Activated T-cell treated with anti-CD3 and anti-CD28 coated beads for 4 hours (primary cell): Measurements from ENCODE around the gene SAMSN1.

Experiments
- DNase-seq: peaks from one replicate; pipeline ENCODE4 v3.0.0-alpha.2; 2020

SAMSN1 gene

DNA sequence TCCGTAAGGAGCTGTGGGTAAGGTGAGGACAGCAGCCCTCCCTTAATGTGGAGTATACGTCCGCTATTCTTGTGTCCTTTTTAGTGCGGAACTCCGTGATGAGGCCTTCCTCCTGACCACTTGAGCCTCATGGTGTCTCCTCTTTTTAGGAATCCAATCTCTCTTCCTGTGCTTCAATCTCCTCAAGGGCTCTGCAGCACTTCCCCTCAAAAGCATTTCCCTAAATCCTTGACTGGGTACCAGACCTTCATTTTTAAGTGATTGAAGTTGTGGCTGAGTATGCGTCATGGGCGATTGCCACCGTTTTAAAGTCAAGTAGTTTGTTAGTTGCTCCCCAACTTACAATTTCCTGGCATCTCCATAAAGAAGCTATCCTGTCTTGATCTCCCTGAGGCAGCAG is 62.8 kb downstream of the SAMSN1 start:
- DNase-seq = no peak

DNA sequence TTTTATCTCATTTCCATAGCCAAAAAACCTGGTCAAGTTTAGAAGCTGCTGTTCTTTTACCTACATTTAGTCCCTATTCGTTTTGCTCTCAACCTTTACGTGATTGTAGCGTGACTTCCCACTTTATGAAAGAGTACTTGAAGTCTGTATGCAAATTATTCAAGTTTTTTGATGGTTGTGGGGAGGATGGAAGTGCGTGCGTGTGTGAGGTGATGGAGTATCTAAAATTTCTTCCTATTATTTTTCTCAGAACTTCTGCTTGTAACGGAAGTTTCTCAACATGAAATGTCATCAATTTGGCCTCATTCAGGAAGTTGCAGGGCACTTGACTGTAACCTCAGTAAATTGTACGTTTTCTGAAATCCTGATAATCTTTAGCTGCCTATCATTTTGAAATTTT is 64.0 kb downstream of the SAMSN1 start:
- no peak for DNase-seq

DNA sequence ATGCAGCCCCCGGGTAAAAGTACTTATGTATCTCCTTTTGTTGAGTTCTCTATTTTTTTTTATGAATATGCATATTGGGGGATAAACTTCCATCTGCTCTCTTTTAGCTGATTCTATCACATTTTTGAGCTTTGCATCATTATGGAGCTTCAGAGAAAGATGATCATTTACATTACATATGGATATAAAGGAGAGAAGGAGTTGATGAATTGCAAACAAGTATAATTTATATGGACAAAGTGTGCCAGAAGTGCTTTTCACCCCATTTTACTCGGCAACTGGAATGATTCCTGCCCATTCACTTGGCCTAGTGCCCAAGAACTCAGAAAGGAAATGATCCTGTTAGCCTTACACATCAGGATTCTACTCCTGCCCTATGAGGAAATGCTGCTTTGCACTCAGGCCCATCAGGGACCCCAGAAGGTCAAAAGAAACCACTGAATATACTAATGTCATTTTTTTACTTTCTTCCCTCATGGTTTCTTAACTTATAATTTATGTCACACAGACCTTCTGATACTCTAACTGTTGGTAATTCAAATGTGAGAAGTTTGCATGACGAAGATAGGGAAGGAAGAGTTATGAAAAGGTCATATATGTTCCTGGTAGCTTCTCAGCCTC is 65.6 kb downstream of the SAMSN1 start:
- no peak for DNase-seq

DNA sequence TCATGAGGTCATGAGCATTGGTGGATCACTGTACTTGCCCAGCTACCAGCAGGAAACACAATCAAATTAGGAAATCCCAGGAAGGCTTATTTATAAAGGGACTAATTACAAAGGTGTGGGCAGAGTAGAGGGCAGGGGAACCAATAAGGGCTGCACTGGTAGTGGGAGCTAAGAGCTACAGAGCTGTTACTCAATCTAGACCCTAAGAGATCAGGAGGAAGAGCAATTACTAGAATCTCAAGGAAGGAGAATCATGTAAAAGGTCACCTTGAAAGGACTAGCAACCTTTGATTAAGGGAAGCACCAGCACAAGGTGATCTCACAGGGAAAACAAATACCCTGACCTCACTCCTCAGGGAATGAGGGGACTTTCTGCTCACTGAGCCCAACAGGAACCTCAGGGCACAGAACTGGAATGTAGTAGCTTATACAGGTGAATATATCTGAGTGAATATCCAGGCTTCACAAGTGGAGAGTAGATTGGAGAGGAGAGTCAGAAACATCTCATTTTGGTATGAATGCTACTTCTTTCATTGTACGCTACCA is 66.8 kb downstream of the SAMSN1 start:
- DNase-seq = no peak

DNA sequence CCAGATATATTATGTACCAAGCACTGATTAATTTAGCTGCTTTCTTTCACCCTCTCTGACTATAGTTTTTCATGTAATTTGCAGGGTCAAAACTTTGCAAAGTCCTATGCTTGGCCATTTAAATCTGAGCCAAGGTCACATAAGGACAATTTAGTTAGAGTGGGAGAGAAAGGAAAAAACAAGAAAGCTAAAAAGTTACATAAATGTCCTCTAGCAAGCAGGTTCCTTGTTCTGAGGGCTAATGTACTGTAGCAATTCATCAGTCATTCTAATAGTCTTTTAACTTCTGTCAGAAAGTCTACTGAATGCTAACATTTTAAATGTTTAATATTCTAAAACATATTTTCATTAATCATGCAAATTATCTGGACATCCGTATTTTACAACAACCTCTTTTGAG is 68.3 kb downstream of the SAMSN1 start:
- no peak for DNase-seq

DNA sequence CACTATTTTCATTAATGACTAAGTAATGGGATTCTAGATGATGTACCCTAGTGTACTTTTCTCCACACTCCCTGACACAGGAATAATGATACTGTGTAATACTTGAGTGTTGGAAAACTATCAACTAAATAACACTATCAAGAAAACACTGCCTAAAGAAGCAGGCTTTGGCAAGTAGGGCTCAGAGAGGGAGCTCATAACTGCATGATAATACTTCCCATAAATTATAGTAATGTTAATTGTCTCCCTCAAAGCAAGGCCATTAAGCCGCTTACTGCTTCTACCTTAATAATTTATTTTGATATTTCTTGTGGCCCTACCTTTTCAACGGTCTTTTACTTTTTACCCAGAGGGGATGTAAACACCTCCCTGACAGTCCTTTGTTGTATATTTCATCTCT is 69.0 kb downstream of the SAMSN1 start:
- no peak for DNase-seq

DNA sequence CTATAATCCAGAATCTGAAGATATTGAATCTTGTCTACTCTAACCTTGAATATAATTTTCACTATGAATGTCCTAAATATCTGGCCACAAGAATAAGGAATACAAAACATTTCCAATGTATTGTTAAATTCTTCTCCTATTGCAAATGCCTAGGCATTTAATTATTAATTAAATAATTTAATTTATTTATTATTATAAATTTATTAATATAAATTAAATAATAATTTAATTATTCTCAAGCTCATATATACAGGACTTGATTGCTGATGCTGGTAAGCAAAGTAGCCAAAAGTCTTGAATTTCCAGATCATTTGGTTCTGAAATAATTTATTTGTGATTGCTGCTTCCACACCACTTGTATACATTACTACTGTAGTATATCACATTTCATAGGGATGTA is 71.1 kb downstream of the SAMSN1 start:
- DNase-seq = no peak

DNA sequence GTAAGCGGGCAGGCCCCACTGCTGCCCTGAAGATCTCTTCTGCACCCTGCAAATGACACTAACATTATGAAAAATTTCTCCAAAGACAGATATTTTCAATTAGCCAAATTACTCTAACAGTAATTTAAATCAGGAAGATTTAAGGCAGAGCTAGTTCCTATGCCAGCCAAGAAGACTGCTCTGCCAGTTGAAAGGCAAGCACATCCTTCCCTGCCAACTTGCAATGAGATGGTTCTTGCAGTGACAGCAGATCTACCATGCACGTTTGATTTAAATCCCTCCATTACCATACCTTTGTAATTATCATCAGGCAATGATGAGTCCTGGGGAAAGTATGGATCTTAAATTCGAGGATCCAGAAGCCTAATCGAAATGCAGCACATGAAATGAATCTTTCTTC is 76.5 kb downstream of the SAMSN1 start:
- DNase-seq = no peak

DNA sequence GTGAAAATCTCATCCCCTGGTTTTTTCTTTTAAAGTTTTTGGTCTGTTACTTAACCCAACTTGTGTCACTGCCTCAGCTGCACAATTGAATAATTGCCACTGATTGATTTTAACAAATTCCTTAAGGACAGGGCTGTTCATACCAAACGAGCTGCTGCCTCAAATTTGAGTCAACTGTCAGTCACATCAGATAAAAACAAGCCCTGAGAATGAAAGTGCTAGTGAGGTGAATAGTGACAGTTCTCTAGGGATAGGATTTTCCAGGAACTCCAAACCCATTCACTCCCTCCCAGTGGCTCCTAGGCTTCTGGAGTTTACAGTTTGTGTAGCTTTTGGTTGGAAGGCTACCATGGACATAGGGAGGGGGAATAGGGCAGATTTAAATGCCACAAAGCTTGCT is 79.4 kb downstream of the SAMSN1 start:
- no peak for DNase-seq

DNA sequence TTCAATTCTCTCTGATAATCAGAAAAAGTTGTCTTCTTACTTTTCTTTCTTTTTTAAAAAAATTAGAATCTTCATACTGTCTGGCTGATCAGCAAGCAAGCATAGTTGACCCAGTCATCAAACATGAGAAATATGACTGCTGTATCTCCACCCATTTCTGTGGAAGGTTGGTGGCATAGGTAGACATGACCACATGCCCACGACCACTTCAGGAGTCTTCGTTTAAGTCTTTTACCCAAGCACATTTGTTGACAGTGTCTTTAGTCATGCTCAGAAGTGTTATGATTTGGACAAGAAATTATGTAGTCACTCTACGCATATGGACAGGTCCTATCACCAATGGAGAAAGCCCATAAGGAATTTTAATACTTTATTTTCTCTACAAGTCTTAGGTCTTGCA is 88.4 kb downstream of the SAMSN1 start:
- no peak for DNase-seq

DNA sequence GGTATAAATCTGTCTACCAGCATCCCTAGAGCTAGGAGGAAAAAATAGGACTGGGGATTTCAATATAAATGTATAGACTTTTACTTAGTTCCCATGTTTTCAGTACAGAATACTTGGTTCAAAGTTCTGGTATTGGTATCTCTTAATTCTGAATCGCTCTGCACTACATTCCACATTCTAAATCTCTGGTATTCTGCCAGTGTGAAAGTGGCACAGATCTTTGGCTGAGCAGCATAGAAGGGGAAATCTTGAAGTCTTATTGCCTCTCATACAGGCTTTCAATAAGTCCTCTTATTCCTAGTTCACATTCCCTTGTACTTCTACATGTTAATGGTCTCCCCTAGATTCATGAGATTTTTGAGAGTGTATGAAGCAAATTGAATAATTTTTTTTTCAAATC is 89.2 kb downstream of the SAMSN1 start:
- DNase-seq = no peak

DNA sequence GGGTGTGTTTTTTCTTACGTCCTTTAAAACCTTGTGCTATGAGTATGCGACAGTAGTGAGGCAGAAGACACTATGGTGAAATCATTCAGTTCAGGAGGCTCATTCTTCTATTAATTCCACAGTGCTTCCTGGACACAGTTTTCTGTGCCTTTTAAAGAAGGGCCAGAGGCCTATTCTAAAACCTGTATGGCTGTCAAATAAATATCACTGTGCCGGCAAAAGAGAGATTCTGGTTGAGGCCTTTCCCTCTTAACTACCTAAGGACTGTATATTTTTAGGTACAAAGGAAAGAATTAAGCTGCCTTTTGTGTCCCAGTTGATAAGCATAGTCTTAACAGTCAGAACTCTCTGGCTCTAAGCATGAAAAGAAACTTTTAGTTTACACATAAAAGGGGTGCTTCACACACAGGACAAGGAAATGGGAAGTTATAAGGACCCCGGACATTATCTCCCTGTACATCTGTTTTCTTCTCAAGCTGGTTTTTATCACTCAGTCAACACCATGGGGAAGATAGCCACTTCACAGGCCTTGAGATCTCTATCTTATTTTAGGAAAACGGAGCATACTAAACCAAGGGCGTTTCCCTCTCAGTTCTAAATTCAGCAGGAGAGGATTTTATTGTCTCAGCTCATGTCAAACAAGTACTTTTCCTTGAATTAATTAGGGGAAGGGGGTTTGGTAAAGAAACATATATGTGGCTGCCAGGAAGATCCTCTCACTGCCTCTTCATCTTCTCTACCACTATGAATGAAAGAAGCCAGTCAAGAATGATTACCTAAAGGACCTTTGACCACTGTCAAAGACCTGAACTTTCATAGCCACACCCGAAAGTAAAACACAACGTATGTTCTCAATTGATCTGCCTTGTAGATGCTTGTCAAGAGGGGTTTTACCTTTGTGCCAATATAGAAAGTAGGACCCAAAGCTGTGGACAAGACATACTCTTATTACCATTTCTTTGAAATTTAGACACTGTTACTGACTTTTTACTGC is 91.8 kb downstream of the SAMSN1 start:
- DNase-seq = no peak

DNA sequence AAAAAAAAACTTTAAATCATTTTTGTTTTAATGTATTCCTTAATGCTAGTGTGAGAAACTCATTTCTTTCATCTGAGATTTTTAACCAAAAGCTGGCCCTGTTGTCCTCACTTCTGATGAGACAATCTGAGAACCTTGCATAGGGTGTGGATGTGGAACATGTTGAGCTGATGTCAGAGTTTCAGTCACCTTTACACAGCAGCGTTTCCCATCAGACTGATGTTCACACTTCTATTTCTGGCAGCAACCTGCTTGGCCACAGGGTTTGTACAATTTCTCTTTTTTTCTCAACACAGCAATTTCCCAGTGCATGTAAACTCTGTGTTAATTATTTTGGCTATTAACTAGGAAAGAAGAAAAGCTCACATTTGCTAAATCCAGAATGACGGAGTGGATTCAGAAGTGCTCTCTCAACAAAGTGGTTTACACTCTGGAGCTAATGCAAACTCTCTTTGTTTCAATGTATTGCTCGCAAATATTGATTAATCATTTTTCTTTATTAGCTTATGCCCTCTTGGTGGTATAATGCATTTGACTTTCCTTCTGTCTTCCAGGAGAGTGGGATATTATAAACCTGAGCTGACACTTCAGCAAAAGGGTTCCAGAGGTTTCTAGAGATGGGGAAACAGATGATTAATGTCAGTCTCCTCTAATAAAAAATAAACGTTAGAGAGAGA is 92.6 kb downstream of the SAMSN1 start:
- no peak for DNase-seq

DNA sequence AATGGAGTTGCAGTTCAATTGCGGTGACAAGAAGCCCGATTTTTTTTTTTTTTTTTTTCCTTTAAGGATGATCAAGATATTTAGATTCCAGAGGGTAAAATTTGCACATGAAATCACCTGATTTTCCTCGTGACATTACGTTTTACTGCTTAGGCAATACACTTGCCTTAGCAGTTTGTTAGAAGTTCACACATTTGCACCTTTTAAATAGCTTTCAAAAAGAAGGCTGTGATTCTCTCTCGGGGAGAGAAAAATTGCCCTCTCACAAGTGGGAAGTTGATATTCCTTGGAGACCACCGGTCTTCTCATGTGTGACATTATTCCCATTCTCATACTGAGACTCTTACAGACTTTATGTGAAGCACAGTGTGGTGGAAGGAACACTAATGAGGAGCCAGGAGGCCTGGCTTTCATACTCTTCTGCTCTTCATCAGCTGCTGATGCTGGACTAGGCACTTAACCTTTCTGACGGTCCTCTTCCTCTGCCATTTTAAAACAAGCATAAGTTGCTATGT is 93.3 kb downstream of the SAMSN1 start:
- DNase-seq = no peak

DNA sequence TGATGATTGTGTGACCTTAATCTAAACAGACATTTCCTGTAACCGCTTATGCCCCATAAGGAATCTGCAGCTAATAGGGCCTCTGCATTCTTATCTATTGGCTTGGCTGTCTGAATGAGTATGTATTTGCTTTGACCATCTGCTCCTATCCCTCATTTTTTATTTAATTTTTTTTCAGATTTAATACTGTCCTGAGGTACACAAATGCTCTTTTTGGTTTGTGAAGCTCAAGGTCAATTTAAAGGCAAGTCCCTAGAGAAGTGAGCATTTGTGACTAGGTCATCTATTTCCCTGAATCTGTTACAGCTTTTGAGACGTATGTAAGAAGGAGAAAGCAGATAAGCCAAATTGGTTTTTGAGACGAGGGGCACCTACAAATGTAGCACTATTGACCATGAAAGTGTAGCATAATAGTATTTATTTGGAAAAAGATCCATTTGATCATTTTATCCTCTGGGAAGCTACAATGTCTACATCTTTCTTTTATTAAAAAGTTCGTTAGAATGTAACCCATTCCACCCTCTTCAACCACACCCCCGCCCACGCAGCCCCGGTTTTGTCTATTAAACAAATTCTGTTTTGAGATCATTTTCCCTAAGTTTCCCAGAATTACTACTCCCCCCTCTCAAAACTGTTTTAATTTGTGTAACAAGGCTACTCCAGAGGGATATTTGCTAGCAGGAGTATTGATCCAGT is 93.9 kb downstream of the SAMSN1 start:
- DNase-seq = no peak

DNA sequence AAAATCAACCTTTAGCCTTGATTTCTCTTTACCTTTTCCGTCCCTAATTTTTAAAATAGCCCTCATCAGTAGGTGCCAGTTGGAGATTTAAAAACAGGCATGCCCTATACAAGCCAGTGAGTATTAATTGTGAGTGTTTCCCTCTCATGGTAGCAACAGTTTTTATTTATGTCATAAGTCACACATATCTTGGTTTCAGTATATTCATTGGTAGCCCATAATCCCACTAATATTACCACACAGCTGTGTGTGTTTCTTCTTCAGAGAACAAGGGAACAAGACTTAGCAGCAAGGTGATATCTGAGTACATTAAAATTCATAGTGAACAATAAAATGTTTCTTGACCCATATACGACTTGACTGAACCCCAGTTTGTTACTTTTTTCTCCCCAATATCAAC is 94.6 kb downstream of the SAMSN1 start:
- DNase-seq = no peak

DNA sequence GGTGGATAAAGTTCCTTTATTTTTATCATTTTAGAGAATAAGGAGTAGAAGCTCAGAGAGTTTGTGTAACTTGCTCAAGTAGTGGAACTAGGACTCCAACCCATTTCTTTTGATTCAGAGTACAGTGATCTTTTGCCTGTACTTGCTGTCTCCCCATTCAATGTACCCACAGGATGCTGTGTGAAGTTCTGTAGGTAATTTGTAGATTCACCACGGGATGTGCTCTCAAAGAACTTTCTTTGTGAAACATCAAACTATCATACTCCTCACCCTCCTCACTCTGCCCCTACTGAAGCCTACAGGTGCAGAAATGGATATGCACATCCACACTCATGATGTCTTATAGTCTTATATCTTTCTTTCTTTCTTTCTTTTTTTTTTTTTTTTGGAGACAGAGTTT is 97.3 kb downstream of the SAMSN1 start:
- no peak for DNase-seq

DNA sequence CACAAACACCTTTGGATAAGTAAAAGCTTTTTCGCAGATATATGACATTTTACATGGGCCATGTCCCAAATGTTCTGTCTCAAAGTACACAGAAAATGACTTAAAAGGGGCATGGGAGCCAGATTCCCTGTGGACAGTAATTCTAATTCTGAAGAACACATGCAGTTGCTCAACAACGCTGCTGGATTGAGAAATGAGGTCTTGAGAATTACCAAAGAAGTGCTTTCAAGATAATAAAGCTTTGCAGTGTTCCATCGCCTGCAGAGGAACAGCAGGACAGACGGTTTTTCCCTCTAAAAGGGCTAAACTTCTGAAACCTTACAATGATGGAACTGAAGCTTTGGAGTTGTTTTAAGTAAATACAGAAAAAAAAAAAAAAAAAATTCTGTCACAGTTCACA is 107.9 kb downstream of the SAMSN1 start:
- DNase-seq = no peak

DNA sequence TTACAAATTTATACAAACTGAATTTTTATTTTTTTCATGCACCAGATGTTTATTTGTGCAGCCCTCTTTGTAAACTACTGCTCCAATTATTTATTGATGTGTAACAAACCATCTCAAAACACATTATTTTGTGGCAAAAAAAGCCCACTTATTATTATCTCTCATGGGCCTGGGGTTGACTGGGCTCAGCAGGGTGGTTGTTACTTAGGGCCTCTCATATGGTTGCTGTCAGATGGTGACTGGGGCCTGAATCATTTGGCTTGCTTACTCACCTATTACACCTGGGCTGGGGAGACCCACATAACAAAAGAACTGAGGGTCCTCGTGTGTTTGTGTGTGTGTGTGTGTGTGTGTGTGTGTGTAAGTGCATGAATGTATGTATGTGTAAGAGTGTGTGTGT is 110.7 kb downstream of the SAMSN1 start:
- no peak for DNase-seq
